HEK293 (cell line): ENCODE measurements around the gene AATK.

Experiments
- CTCF ChIA-PET: fragments of 350-600 bp; formaldehyde crosslinking; extraction: SDS; loops from one replicate; lab custom pipeline; 2021; ENCODE audit warnings: antibody characterized with exemption; lab: Yijun Ruan, JAX
- POLR2A ChIA-PET: fragments of 300-600 bp; formaldehyde crosslinking; extraction: SDS; loops from one replicate; lab custom pipeline; 2020; ENCODE audit warnings: antibody characterized with exemption, inconsistent platforms; lab: Yijun Ruan, JAX
- H3K27ac ChIP-seq: fragments of 200-500 bp; sonication (Bioruptor generic); 2 replicates; pipeline ENCODE4 v1.5.1; 2014; ENCODE audit warnings: low read depth, low read length, control low read depth, inconsistent platforms; ENCODE audit errors: extremely low read depth
- H3K36me3 ChIP-seq, 2 experiments: fragments of 200-500 bp in 1 of 2; sonication (Bioruptor generic) in 1 of 2; 1 replicate in 1 of 2; 2 replicates in 1 of 2; pipeline ENCODE4 v1.5.1; 2014 to 2017; ENCODE audit warnings: inconsistent platforms in 2 of 2, low read length in 2 of 2; ENCODE audit not compliant: control insufficient read depth in 2 of 2, insufficient read depth in 1 of 2
- H3K4me1 ChIP-seq: fragments of 200-500 bp; sonication (Bioruptor generic); 2 replicates; pipeline ENCODE4 v1.5.1; 2014; ENCODE audit warnings: mild to moderate bottlenecking, low read length, inconsistent platforms; ENCODE audit not compliant: control insufficient read depth, insufficient read depth
- H3K4me3 ChIP-seq: 2 replicates; pipeline ENCODE4 v1.5.1; 2011; ENCODE audit warnings: low read depth, mild to moderate bottlenecking, control low read depth, low read length, moderate library complexity
- H3K9me3 ChIP-seq: fragments of 200-500 bp; sonication (Bioruptor generic); 2 replicates; pipeline ENCODE4 v1.5.1; 2014; ENCODE audit warnings: low read depth, low read length, inconsistent platforms; ENCODE audit not compliant: control insufficient read depth, insufficient read depth
- EGR2 ChIP-seq: fragments of 450-650 bp; formaldehyde crosslinking; IDR thresholded peaks from 2 replicates; pipeline ENCODE4 v1.5.1; 2016; ENCODE audit warnings: low read depth, missing biosample characterization, missing genetic modification characterization
- GLIS1 ChIP-seq: fragments of 450-650 bp; formaldehyde crosslinking; IDR thresholded peaks from 2 replicates; pipeline ENCODE4 v1.5.1; 2016; ENCODE audit warnings: missing biosample characterization, missing genetic modification characterization
- HIC1 ChIP-seq: fragments of 450-650 bp; formaldehyde crosslinking; IDR thresholded peaks from 2 replicates; pipeline ENCODE4 v1.5.1; 2016; ENCODE audit warnings: missing biosample characterization, missing genetic modification characterization
- OSR2 ChIP-seq: fragments of 450-650 bp; formaldehyde crosslinking; IDR thresholded peaks from 2 replicates; pipeline ENCODE4 v1.5.1; 2016; ENCODE audit warnings: missing biosample characterization, missing genetic modification characterization
- PATZ1 ChIP-seq: fragments of 450-650 bp; formaldehyde crosslinking; IDR thresholded peaks from 2 replicates; pipeline ENCODE4 v1.5.1; 2016; ENCODE audit warnings: missing biosample characterization, missing genetic modification characterization
- PRDM10 ChIP-seq: fragments of 450-650 bp; formaldehyde crosslinking; IDR thresholded peaks from 2 replicates; pipeline ENCODE4 v1.5.1; 2016; ENCODE audit warnings: missing biosample characterization, missing genetic modification characterization
- SCRT2 ChIP-seq: fragments of 450-650 bp; formaldehyde crosslinking; IDR thresholded peaks from 2 replicates; pipeline ENCODE4 v1.5.1; 2016; ENCODE audit warnings: missing biosample characterization, missing genetic modification characterization
- SP7 ChIP-seq: fragments of 450-650 bp; formaldehyde crosslinking; IDR thresholded peaks from 2 replicates; pipeline ENCODE4 v1.5.1; 2016; ENCODE audit warnings: missing biosample characterization, missing genetic modification characterization
- YY1 ChIP-seq: fragments of 450-650 bp; formaldehyde crosslinking; IDR thresholded peaks from 2 replicates; pipeline ENCODE4 v1.5.1; 2018; ENCODE audit warnings: missing biosample characterization, missing genetic modification characterization
- ZFHX2 ChIP-seq: fragments of 450-650 bp; formaldehyde crosslinking; conservative IDR thresholded peaks from 2 replicates; pipeline ENCODE4 v1.5.1; 2016; ENCODE audit warnings: missing biosample characterization, missing genetic modification characterization
- ZIC2 ChIP-seq: fragments of 450-650 bp; formaldehyde crosslinking; IDR thresholded peaks from 2 replicates; pipeline ENCODE4 v1.5.1; 2016; ENCODE audit warnings: missing biosample characterization, missing genetic modification characterization
- ZNF133 ChIP-seq: fragments of 450-650 bp; formaldehyde crosslinking; IDR thresholded peaks from 2 replicates; pipeline ENCODE4 v1.5.1; 2016; ENCODE audit warnings: missing biosample characterization, missing genetic modification characterization
- ZNF138 ChIP-seq: fragments of 450-650 bp; formaldehyde crosslinking; IDR thresholded peaks from 2 replicates; pipeline ENCODE4 v1.5.1; 2016; ENCODE audit warnings: missing biosample characterization, missing genetic modification characterization, borderline replicate concordance
- ZNF211 ChIP-seq: fragments of 450-650 bp; formaldehyde crosslinking; IDR thresholded peaks from 2 replicates; pipeline ENCODE4 v1.5.1; 2016; ENCODE audit warnings: low read depth, missing biosample characterization, missing genetic modification characterization
- ZNF292 ChIP-seq: fragments of 450-650 bp; formaldehyde crosslinking; IDR thresholded peaks from 2 replicates; pipeline ENCODE4 v1.5.1; 2016; ENCODE audit warnings: low read depth, missing biosample characterization, missing genetic modification characterization, borderline replicate concordance
- ZNF404 ChIP-seq: fragments of 450-650 bp; formaldehyde crosslinking; IDR thresholded peaks from 2 replicates; pipeline ENCODE4 v1.5.1; 2017; ENCODE audit warnings: missing biosample characterization, missing genetic modification characterization
- ZNF426 ChIP-seq: fragments of 450-650 bp; formaldehyde crosslinking; IDR thresholded peaks from 2 replicates; pipeline ENCODE4 v1.5.1; 2017; ENCODE audit warnings: missing biosample characterization, missing genetic modification characterization, mild to moderate bottlenecking, inconsistent platforms, moderate library complexity
- ZNF433 ChIP-seq: fragments of 450-650 bp; formaldehyde crosslinking; IDR thresholded peaks from 2 replicates; pipeline ENCODE4 v1.5.1; 2016; ENCODE audit warnings: missing biosample characterization, missing genetic modification characterization, low read depth
- ZNF600 ChIP-seq: fragments of 450-650 bp; formaldehyde crosslinking; IDR thresholded peaks from 2 replicates; pipeline ENCODE4 v1.5.1; 2016; ENCODE audit warnings: missing biosample characterization, missing genetic modification characterization
- ZNF610 ChIP-seq: fragments of 450-650 bp; formaldehyde crosslinking; IDR thresholded peaks from 2 replicates; pipeline ENCODE4 v1.5.1; 2016; ENCODE audit warnings: missing biosample characterization, missing genetic modification characterization, borderline replicate concordance
- ZNF692 ChIP-seq: fragments of 450-650 bp; formaldehyde crosslinking; IDR thresholded peaks from 2 replicates; pipeline ENCODE4 v1.5.1; 2016; ENCODE audit warnings: missing biosample characterization, missing genetic modification characterization
- ZNF704 ChIP-seq: fragments of 450-650 bp; formaldehyde crosslinking; IDR thresholded peaks from 2 replicates; pipeline ENCODE4 v1.5.1; 2016; ENCODE audit warnings: missing biosample characterization, missing genetic modification characterization

AATK gene

GRCh38 chr17:81132770-81133723, 33.0 kb downstream of the AATK start:
- Histone ChIP-seq H3K36me3 (no peaks in the 10 kb centered on the region), H3K9me3 (no peaks in the 10 kb centered on the region), H3K27ac (no peak overlapping the region), H3K4me3 (no peak overlapping the region), H3K4me1 (no peaks in the 10 kb centered on the region)
- ChIA-PET CTCF (interaction anchor here (1.2 kb wide), 1 partner anchor 109 kb away, joined by 3 read pairs; no protein-coding TSS in a partner anchor), POLR2A (no interaction called here)
- TF ChIP-seq EGR2 (tag by site-specific recombination) = peak; percentile 46
- peak; percentile 75 for TF ChIP-seq ZNF133 (tag by site-specific recombination)
- TF ChIP-seq ZFHX2 = 0 out of 2 replicates have a peak, but pooled peaks have one; percentile 6
- no peak for TF ChIP-seq PRDM10
- peak; percentile 58 for TF ChIP-seq GLIS1 (tag by site-specific recombination)
- no peak for TF ChIP-seq ZNF292 (tag by site-specific recombination)
- TF ChIP-seq, all 188 proteins: peak for 4

GRCh38 chr17:81132197-81132540, 33.9 kb downstream of the AATK start:
- POLR2A ChIA-PET = no interaction called here
- H3K36me3 ChIP-seq = no peaks in the 10 kb centered on the region
- H3K27ac ChIP-seq = no peak overlapping the region
- no peaks in the 10 kb centered on the region for H3K9me3 ChIP-seq
- TF ChIP-seq ZIC2 (no peak), ZNF600 (tag by site-specific recombination) (no peak), ZNF426 (tag by site-specific recombination) (no peak), HIC1 (tag by site-specific recombination) (no peak), ZNF404 (no peak), ZNF433 (tag by site-specific recombination) (no peak), ZNF138 (no peak), SCRT2 (tag by site-specific recombination) (no peak), ZNF610 (tag by site-specific recombination) (no peak), ZNF704 (tag by site-specific recombination) (no peak), ZNF692 (no peak), YY1 (no peak), PATZ1 (tag by site-specific recombination) (no peak), OSR2 (tag by site-specific recombination) (no peak), SP7 (tag by site-specific recombination) (no peak), ZNF211 (no peak)
- no peak overlapping the region for H3K4me3 ChIP-seq
- CTCF ChIA-PET = interaction anchor here (1.6 kb wide), 1 partner anchor 10 kb away, joined by 6 read pairs; no protein-coding TSS in a partner anchor
- no peaks in the 10 kb centered on the region for H3K4me1 ChIP-seq
